OCI-LY7 (cell line): Measurements from ENCODE around the gene SNX13.

Experiments
- CTCF ChIP-seq: fragments of 200-600 bp; sonication (generic); conservative IDR thresholded peaks from 2 replicates; pipeline ENCODE4 v1.5.1; 2014; ENCODE audit warnings: mild to moderate bottlenecking, antibody characterized with exemption, low read length, moderate library complexity, mixed read lengths
- EZH2phosphoT487 ChIP-seq: fragments of 200-600 bp; sonication (generic); IDR thresholded peaks from 2 replicates; pipeline ENCODE4 v1.6.1; 2018; ENCODE audit warnings: low read depth, borderline replicate concordance, mild to moderate bottlenecking, mixed run types, antibody characterized with exemption, low read length, moderate library complexity, mixed read lengths

- no peak for TF ChIP-seq CTCF
- no peak for TF ChIP-seq EZH2phosphoT487
Measured at GRCh38 chr7:17844514-17845196, 95.6 kb downstream of the SNX13 start.
